ENCODE measurements around the gene SLC30A5.
A peak's percentile ranks its signal among the peaks of the same experiment; 100 is the strongest.
"Not testable (repeated sequence)": the region's sequence is repeated elsewhere in the genome, so short reads cannot be mapped to it uniquely, and the experiment has no call there.

SLC30A5 gene

GRCh38 chr5:69105996-69106906 lies 12.4 kb downstream of the SLC30A5 start:
- no peak for DNase-seq (ENCODE audit: low spot score)

DNA sequence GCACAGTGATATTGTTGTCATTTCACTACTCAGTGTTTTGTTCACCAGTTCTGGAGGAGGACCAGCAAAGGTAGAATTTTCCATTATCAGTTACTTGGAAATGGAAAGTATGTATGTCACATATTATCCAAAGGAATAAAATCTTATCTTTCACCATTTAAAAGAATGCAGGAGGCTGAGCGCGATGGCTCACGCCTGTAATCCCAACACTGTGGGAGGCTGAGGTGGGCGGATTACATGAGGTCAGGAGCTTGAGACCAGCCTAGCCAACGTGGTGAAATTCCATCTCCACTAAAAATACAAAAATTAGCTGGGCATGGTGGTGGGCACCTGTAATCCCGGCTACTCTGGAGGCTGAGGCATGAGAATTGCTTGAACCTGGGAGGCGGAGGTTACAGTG lies 14.6 kb downstream of the SLC30A5 start:
- DNase-seq (ENCODE audit: low spot score), result not testable (repeated sequence)

DNA sequence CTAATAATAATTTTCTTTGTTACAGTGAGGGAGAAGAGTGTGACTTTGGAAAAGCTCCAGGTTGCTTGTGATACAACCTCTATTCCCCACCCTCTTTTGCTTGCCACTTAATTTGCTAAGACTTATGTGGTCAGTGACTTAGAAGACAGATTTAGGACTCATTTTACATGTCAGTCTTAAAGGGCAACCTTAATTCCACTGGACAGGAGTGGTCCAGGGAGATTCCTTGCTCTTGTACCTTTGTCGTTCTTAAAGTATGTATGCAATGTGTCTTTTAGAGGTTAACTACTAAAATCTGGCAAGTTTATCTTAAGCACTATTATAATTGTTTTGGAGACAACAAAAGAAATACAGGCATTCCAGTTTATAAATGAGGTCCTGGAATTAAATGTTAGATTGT lies 20.0 kb downstream of the SLC30A5 start:
- DNase-seq (ENCODE audit: low spot score), result no peak

GRCh38 chr5:69115526-69115925 lies 21.7 kb downstream of the SLC30A5 start:
- DNase-seq (ENCODE audit: low spot score), result no peak

DNA sequence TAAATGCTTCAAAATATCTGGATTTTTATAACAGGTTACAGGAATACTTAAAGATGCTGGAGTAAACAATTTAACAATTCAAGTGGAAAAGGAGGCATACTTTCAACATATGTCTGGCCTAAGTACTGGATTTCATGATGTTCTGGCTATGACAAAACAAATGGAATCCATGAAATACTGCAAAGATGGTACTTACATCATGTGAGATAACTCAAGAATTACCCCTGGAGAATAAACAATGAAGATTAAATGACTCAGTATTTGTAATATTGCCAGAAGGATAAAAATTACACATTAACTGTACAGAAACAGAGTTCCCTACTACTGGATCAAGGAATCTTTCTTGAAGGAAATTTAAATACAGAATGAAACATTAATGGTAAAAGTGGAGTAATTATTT lies 35.6 kb downstream of the SLC30A5 start:
- peak; percentile 36 for DNase-seq (ENCODE audit: low spot score)

- DNase-seq (ENCODE audit: low spot score), result no peak
Measured at GRCh38 chr5:69130241-69130640, 36.4 kb downstream of the SLC30A5 start.

GRCh38 chr5:69131304-69131703 lies 37.5 kb downstream of the SLC30A5 start:
- DNase-seq (ENCODE audit: low spot score), result no peak

GRCh38 chr5:69134126-69134525 lies 40.3 kb downstream of the SLC30A5 start:
- no peak for DNase-seq (ENCODE audit: low spot score)

- no peak for DNase-seq (ENCODE audit: low spot score)
Measured at GRCh38 chr5:69136293-69136692, 42.5 kb downstream of the SLC30A5 start.

- not testable (repeated sequence) for DNase-seq (ENCODE audit: low spot score)
Measured at GRCh38 chr5:69137208-69137607, 43.4 kb downstream of the SLC30A5 start.

DNA sequence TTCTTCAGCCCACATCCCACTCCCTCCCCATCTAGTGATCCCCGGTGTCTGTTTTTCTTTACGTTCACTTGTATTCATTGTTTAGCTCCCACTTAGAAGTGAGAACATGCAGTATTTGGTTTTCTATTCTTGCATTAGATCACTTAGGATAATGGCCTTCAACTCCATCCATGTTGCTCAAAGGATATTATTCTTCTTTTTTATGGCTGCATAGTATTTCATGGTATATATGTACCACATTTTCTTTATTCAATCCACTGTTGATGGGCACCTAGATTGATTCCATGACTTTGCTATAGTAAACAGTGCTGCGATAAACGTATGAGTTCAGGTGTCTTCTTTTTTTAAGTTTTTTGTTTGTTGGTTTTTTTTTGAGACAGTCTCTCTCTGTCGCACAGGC lies 44.0 kb downstream of the SLC30A5 start:
- DNase-seq (ENCODE audit: low spot score), result no peak

DNA sequence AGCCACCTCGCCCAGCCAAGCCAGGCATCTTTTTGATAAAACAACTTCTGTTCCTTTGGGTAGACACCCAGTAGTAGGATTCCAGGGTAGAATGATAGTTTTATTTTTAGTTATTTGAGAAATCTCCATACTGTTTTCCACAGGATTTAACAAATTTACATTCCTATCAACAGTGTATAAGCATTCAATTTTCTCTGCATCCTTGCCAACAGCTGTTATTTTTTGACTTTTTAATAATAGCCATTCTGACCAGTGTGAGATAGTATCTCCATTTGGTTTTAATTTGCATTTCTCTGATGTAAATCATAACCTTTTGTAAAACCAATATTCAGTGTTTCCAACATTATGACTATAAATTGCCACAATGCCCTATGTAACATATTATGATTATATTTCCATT lies 45.0 kb downstream of the SLC30A5 start:
- DNase-seq (ENCODE audit: low spot score), result no peak

DNA sequence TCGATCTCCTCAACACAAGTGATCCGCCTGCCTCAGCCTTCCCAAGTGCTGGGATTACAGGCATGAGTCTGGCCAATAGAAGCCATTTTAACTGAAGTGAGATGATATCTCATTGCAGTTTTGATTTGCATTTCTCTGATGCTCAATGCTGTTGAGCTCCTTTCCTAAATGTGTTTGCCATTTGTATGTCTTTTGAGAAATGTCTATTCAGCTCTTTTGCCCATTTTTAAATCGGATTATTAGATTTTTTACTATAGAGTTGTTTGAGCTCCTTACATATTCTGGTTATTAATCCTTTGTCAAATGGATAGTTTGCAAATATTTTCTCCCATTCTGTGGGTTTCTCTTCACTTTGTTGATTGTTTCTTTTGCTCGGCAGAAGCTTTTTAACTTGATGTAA lies 46.4 kb downstream of the SLC30A5 start:
- DNase-seq (ENCODE audit: low spot score), result not testable (repeated sequence)

- DNase-seq (ENCODE audit: low spot score), result no peak
Measured at GRCh38 chr5:69140827-69141226, 47.0 kb downstream of the SLC30A5 start.

- not testable (repeated sequence) for DNase-seq (ENCODE audit: low spot score)
Measured at GRCh38 chr5:69148576-69148975, 54.8 kb downstream of the SLC30A5 start.

DNA sequence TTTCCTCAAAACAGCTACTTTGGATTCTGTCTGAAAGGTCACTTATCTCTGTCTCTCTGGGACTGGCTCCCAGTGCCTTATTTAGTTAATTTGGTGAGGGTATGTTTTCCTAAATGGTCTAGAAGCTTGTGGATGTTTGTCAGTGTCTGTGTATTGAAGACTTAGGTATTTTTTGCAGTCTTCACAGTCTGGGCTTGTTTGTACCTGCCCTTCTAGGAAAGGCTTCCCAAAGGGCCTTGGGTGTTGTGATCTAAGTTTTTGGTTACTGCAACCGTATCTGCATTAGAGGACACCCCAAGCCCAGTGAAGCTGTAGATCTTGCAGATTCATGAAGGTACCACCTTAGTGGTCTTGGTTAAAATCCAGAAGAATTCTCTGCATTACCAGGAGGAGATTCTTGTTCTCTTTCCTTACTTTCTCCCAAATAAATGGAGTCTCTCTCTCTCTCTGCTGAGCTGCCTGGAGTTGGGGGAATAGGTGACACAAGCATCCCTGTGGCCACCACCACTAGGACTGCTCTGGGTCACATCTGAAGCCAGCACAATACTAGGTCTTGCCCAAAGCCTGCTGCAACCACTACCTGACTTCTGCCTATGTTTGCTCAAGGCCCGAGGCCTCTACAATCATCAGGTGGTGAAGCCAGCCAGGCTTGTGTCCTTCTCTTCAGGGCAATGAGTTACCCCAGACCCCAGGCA lies 55.3 kb downstream of the SLC30A5 start:
- DNase-seq (ENCODE audit: low spot score), result no peak

DNA sequence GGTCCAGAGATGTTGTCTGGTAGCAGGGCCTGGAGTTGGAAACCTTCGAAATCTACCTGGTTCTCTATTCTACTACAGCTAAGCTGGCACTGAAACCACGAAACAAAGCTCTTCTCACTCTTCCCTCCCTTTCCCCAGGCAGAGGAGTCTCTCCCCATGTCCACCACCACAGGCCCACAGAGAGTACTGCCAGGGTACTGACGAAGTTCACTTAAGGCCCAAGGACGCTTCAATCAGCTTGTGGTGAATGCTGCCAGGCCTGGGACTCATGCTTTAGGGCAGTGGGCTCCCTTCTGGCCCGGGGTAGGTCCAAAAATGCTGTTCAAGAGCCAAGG lies 55.8 kb downstream of the SLC30A5 start:
- DNase-seq (ENCODE audit: low spot score), result no peak

DNA sequence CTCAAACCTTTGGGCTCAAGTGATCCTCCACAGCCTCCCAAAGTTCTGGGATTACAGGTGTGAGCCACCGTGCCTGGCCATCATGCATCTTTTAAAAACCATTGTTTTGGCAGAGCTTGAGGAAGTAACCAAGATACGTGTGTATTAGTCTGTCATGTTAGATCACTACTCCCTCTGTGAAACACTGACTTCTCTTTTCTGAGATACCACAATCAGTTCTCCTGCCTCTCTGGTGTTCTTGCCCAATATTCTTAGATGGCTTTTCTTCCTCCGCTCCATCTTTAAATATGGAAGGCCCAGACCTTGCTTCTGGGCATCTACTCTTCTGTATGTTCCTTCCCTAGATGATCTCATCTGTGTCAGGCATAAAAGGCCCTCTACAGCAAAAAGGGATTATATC lies 58.9 kb downstream of the SLC30A5 start:
- DNase-seq (ENCODE audit: low spot score), result no peak

GRCh38 chr5:69156456-69156855 lies 62.6 kb downstream of the SLC30A5 start:
- no peak for DNase-seq (ENCODE audit: low spot score)

DNA sequence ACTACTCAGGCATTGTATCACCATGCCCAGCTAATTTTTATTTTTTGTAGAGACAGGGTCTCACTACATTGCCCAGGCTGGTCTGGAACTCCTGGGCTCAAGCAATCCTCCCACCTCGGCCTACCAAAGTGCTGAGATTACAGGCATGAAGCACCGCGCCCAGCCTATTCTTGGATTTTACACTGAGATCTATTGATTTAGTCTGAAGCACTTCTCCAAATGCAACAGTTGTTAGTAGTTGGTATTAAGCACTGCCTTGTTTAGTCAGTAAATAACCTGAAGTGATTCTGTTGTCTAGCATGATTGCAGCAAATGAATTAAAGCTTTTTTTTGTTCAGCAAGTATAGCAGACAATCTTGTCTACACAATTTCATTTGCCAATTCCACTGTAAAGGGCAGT lies 64.2 kb downstream of the SLC30A5 start:
- no peak for DNase-seq (ENCODE audit: low spot score)

GRCh38 chr5:69160651-69161050 lies 66.8 kb downstream of the SLC30A5 start:
- no peak for DNase-seq (ENCODE audit: low spot score)

GRCh38 chr5:69166686-69167492 lies 73.1 kb downstream of the SLC30A5 start, which contains the start of gene CCNB1:
CCNB1 (plus strand) TSS chr5:69167150; CDS start chr5:69167263, 113 bp downstream.
- peak; percentile 100 for DNase-seq (ENCODE audit: low spot score)

DNA sequence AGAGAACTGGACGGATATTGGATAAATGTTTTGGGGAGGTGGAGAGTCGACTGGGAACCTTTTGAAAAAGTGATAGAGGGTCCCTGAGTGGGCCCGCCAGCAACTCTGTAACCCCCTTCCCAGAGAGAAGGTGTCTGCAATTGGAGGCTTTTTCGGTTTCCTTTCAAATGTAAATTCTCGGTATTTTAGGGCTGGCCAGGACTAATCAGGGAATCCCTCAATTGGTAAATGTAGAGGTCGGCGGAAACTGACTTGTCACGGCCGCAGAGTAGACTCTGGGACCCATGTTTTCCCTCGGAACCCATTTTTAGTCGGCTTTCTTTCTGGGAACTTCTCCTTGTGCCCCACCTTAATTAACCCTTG lies 73.7 kb downstream of the SLC30A5 start:
- DNase-seq (ENCODE audit: low spot score), result peak; percentile 32

Measured in hepatic stellate cell (primary cell).